Prostate gland (tissue), 2 donors: ENCODE measurements around the gene AFAP1L1. TPM values are rescaled to one million over a fixed set of nuclear protein-coding genes. Genes with fewer than 3 reads are reported as not detected.

Source experiments
- DNase-seq: peaks from one replicate; pipeline ENCODE4 v3.0.0-alpha.2; 2019; ENCODE audit warnings: low spot score
- H3K27ac ChIP-seq, 2 donors: fragments of 200-600 bp; sonication (generic); 2 replicates each; pipeline ENCODE4 v1.5.1; 2017 to 2019
- H3K27me3 ChIP-seq: fragments of 200-600 bp; sonication (generic); replicated peaks from 2 replicates; pipeline ENCODE4 v1.5.1; 2019; ENCODE audit not compliant: insufficient read depth
- H3K36me3 ChIP-seq, 2 donors: fragments of 200-600 bp; sonication (generic); 1 replicate in 1 of 2; 2 replicates in 1 of 2; pipeline versions ENCODE4 v1.5.1 to v1.8.1; 2017 to 2019
- H3K4me1 ChIP-seq: fragments of 200-600 bp; sonication (generic); replicated peaks from 2 replicates; pipeline ENCODE4 v1.5.1; 2019
- H3K4me3 ChIP-seq, 2 donors: fragments of 200-600 bp; sonication (generic); 2 replicates each; pipeline ENCODE4 v1.5.1; 2017 to 2019
- H3K9me3 ChIP-seq: fragments of 200-600 bp; sonication (generic); 2 replicates; pipeline ENCODE4 v1.5.1; 2017
- POLR2A ChIP-seq: fragments of 450-650 bp; IDR thresholded peaks from one replicate; pipeline ENCODE4 v1.6.1; 2016; ENCODE audit warnings: antibody characterized with exemption, mild to moderate bottlenecking
- POLR2AphosphoS5 ChIP-seq: sonication (generic); formaldehyde crosslinking; IDR thresholded peaks from one replicate; pipeline ENCODE4 v1.6.1; 2017; ENCODE audit warnings: antibody characterized with exemption
- WGBS: methylation state at CpG from one replicate; pipeline ENCODE4 v1.1.5; 2018; 5-methylcytosine and 5-hydroxymethylcytosine counted together
- intact Hi-C: fragments of 100-400 bp; cut with DNase I; formaldehyde crosslinking; loops from one replicate; pipeline ENCODE4 v1.14.2; 2022
- total RNA-seq, 2 donors: library from RNA; depleted of rRNA; stranded (reverse); fragments of >200 nt; gene quantifications; one replicate each; pipeline ENCODE4 v1.1.0, GENCODE V29; 2016
- TF ChIP-seq, protein P1 (sequence below), 4 experiments: fragments of 200-600 bp in 2 of 4; fragments of 450-650 bp in 2 of 4; sonication (generic) in 2 of 4; IDR thresholded peaks; 1 replicate in 3 of 4; 2 replicates in 1 of 4; pipeline ENCODE4 v1.5.1; 2016 to 2019; ENCODE audit warnings: antibody characterized with exemption in 4 of 4, mild to moderate bottlenecking in 2 of 4, moderate library complexity in 2 of 4

Gene AFAP1L1
- total RNA-seq, 2 donors from 2014 or later = 8.4 to 10.3 TPM

DNA sequence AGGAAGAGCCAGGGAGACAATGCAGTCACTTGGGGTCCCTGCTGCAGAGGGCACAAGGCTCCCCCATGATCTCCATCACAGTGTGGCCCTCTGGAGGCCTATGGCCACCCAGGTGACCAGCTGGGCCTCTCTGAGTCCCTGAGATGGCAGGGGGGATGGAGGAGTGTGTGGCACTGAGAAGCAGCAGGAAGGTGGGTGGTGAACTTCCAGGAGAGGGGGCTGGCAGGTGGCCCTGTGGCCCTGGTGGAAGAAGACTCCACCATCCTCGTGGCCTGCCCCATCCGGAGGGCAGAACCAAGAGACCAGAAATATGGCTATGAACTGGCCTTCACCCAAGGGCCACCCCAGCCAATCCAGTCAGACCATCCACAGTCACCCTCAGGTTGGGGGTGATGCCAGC is 31.7 kb upstream of the AFAP1L1 start:
- DNase-seq = no peak
- Histone ChIP-seq H3K36me3 (no peaks in the 10 kb centered on the region), H3K4me1 (no peaks in the 10 kb centered on the region), H3K27ac (no peak overlapping the region), H3K27me3 (no peaks in the 10 kb centered on the region), H3K9me3 (no peaks in the 10 kb centered on the region), H3K4me3 (no peak overlapping the region)
- TF ChIP-seq, protein P1, sequence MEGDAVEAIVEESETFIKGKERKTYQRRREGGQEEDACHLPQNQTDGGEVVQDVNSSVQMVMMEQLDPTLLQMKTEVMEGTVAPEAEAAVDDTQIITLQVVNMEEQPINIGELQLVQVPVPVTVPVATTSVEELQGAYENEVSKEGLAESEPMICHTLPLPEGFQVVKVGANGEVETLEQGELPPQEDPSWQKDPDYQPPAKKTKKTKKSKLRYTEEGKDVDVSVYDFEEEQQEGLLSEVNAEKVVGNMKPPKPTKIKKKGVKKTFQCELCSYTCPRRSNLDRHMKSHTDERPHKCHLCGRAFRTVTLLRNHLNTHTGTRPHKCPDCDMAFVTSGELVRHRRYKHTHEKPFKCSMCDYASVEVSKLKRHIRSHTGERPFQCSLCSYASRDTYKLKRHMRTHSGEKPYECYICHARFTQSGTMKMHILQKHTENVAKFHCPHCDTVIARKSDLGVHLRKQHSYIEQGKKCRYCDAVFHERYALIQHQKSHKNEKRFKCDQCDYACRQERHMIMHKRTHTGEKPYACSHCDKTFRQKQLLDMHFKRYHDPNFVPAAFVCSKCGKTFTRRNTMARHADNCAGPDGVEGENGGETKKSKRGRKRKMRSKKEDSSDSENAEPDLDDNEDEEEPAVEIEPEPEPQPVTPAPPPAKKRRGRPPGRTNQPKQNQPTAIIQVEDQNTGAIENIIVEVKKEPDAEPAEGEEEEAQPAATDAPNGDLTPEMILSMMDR (IDR thresholded peaks at IDR 0.05) = no peak
- TF ChIP-seq POLR2A (no peak), POLR2AphosphoS5 (no peak)
- WGBS = 77% methylated on average over 2 of the region's 2 CpGs
- intact Hi-C loops = no loop called here

DNA sequence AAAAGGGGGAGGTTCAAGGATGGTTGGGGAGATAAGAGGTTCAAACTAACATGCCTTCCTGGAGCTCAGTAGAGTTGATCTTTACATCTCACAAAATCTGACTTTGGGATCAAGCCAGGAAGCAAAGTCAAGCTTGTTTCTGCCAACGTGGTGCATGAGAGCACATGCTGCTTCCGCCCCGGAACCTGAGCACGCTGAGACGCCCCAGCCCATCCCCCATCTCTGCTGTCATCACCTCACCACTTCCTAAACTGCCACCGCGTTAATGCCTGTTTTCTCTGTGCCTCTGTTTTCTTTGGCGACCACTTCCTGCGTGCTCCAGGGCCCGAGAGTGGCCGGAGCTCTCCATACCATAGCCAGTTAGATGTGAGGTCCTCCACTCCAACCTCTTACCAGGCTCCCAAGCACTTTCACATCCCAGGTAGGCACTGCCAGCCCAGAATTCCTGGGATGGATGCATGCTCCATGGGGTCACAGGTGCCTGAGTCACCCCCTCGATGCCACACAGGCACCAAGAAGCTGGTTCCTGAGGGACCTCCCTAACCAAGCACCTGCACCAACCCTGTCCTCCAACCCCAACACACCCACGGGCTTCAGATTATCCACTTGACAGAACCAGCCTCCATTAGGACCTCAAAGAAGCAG is 31.2 kb upstream of the AFAP1L1 start:
- Histone ChIP-seq H3K4me1 (no peaks in the 10 kb centered on the region), H3K27ac (no peak overlapping the region), H3K27me3 (no peaks in the 10 kb centered on the region), H3K36me3 (no peaks in the 10 kb centered on the region), H3K9me3 (no peaks in the 10 kb centered on the region), H3K4me3 (no peak overlapping the region)
- no peak for DNase-seq
- intact Hi-C loops = no loop called here
- TF ChIP-seq POLR2A = no peak
- TF ChIP-seq, protein P1 (IDR thresholded peaks at IDR 0.05) = no peak
- no peak for TF ChIP-seq POLR2AphosphoS5
- WGBS = 41% methylated on average over 12 of the region's 13 CpGs

DNA sequence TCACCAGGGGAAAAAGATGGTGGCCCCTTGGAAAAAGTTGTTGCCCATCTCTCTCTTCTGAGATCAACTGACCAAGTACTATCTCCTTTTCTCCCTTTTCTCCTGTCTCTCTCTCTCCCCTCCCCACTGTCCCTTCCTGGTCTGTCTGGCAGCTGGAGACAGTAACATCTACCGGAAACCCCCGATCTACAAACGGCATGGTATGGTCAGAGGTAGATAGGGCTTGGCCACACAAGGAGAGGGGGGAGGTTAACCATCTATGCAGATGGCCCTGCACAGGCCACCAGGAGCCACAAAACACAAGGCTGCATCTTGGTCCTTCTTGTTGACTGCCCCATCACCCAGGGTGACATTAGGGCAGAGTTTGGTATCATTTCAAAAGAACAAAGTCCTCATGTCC is 29.3 kb upstream of the AFAP1L1 start:
- Histone ChIP-seq H3K4me1 (no peaks in the 10 kb centered on the region), H3K27me3 (no peaks in the 10 kb centered on the region), H3K36me3 (no peaks in the 10 kb centered on the region), H3K4me3 (no peak overlapping the region), H3K27ac (no peak overlapping the region), H3K9me3 (no peaks in the 10 kb centered on the region)
- WGBS = 93% methylated on average over 3 of the region's 3 CpGs
- DNase-seq = no peak
- TF ChIP-seq, protein P1 (IDR thresholded peaks at IDR 0.05) = no peak
- no peak for TF ChIP-seq POLR2A
- no peak for TF ChIP-seq POLR2AphosphoS5
- intact Hi-C loops = no loop called here

DNA sequence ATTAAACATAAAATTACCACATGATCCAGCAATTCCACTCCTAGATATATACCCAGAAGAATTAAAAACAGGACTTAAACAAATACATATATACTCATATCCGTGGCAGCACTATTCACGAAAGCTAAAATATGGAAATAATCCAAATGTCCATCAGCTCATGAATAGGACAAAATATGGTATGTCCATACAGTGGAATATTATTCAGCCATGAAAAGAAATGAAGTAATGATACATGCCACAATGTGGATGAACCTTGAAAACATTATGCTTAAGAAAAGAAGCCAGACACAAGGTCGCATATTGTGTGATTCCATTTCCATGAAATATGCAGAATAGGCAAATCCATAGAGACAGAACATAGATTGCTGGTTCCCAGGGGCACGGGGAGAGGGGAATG is 24.8 kb upstream of the AFAP1L1 start:
- 95% methylated on average over 4 of the region's 4 CpGs for WGBS
- DNase-seq = no peak

DNA sequence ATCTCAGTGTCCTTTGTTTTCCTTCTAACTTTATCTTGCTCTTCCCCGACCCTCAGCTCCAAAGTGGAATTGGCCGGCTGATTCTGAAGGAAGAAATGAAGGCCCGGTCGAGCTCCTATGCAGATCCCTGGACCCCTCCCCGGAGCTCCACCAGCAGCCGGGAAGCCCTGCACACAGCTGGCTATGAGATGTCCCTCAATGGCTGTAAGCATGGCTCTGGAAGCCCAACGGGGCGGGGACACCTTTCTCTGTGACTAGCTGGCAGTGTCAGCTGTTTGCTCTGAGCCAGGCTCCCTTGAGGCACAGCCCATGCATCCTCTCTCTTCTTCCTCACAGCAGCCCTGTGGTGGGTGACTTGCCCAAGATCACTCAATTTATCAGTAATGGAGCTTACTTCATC is 23.9 kb upstream of the AFAP1L1 start:
- Histone ChIP-seq H3K27ac (no peak overlapping the region), H3K9me3 (no peaks in the 10 kb centered on the region), H3K4me3 (no peak overlapping the region), H3K36me3 (no peaks in the 10 kb centered on the region), H3K4me1 (no peaks in the 10 kb centered on the region), H3K27me3 (no peaks in the 10 kb centered on the region)
- WGBS = 83% methylated on average over 8 of the region's 8 CpGs
- no peak for TF ChIP-seq POLR2AphosphoS5
- TF ChIP-seq, protein P1 (IDR thresholded peaks at IDR 0.05) = no peak
- no peak for TF ChIP-seq POLR2A
- no peak for DNase-seq
- intact Hi-C loops = no loop called here

More for the DNA sequence above, 24.8 kb upstream of the AFAP1L1 start:
- intact Hi-C loops = no loop called here
- TF ChIP-seq, protein P1 (IDR thresholded peaks at IDR 0.05) = no peak
- TF ChIP-seq POLR2AphosphoS5 (no peak), POLR2A (no peak)
- Histone ChIP-seq H3K4me1 (no peaks in the 10 kb centered on the region), H3K27me3 (no peaks in the 10 kb centered on the region), H3K9me3 (no peaks in the 10 kb centered on the region), H3K4me3 (no peak overlapping the region), H3K27ac (no peak overlapping the region), H3K36me3 (no peaks in the 10 kb centered on the region)
